ENCODE measurements around the gene PDE1C. TPM values are rescaled to one million over a fixed set of nuclear protein-coding genes. Genes with fewer than 3 reads are reported as not detected.
"Not testable (repeated sequence)": the region's sequence is repeated elsewhere in the genome, so short reads cannot be mapped to it uniquely, and the experiment has no call there.

Gene PDE1C
- total and polyA plus RNA-seq, 2 of the 4 experiments (the other 2 are of a cell fraction), result 14.2 to 61.5 TPM

- DNase-seq; H3K56ac ChIP-seq (ENCODE audit: extremely low read depth, insufficient read depth, low read length); H3K27ac ChIP-seq (ENCODE audit: insufficient read depth, low read length); H2AK5ac ChIP-seq (ENCODE audit: low read depth, low read length); intact Hi-C loops (cut with micrococcal nuclease); H3K36me3 ChIP-seq (ENCODE audit: control insufficient read depth, insufficient read depth, low read length); dilution Hi-C loops (cut with HindIII; ENCODE audit: low sequenced_read_pairs, unreplicated experiment); POLR2A ChIA-PET (ENCODE audit: unreplicated experiment); H3K9ac ChIP-seq (ENCODE audit: low read depth, low read length); H4K20me1 ChIP-seq (ENCODE audit: insufficient read depth, low read length); H3K4me1 ChIP-seq (ENCODE audit: control insufficient read depth, insufficient read depth, low read length); H3K27me3 ChIP-seq (ENCODE audit: control insufficient read depth, insufficient read depth, low read length); BruUV-seq (replicated peaks); H2BK120ac ChIP-seq (ENCODE audit: low read depth, low read length); in situ Hi-C loops (cut with MboI; ENCODE audit: low sequenced_read_pairs); H3K23ac ChIP-seq (ENCODE audit: low read depth, low read length); H3K4ac ChIP-seq (ENCODE audit: low read depth, low read length); H3K4me3 ChIP-seq (ENCODE audit: insufficient read depth, low read depth, low read length); H4K91ac ChIP-seq (ENCODE audit: insufficient read depth, low read depth, low read length); H3K14ac ChIP-seq (replicated peaks; ENCODE audit: low read depth, low read length); H3K79me1 ChIP-seq (ENCODE audit: low read depth in 1 of 2, low read length in 2 of 2); H3K4me2 ChIP-seq (ENCODE audit: low read depth, low read length); H3K18ac ChIP-seq (ENCODE audit: low read depth, low read length); H2AK9ac ChIP-seq (replicated peaks; ENCODE audit: low read depth, low read length, poor library complexity); H3K9me1 ChIP-seq (ENCODE audit: insufficient read depth, low read length); H2BK5ac ChIP-seq (ENCODE audit: low read depth, low read length, poor library complexity, severe bottlenecking); H2AFZ ChIP-seq (replicated peaks; ENCODE audit: low read length, poor library complexity); H3K9me3 ChIP-seq (ENCODE audit: control insufficient read depth, insufficient read depth, low read length); H2BK20ac ChIP-seq (ENCODE audit: low read depth, low read length): not testable (repeated sequence)
- no CpG with 5 or more reads among the region's 5 CpGs for WGBS, 2 experiments (ENCODE audit: extremely low coverage in 2 of 2, insufficient read length in 1 of 2)
- peak; percentile 27 for ATAC-seq (ENCODE audit: low read depth)
- CTCF ChIA-PET, result interaction anchor here (0.6 to 0.7 kb wide), 2 partner anchors 18 to 37 kb away, joined by 3 read pairs; no protein-coding TSS in a partner anchor
- Histone ChIP-seq H2BK15ac (ENCODE audit: low read depth, low read length) (0 out of 3 replicates have a peak overlapping the region, but pooled peaks have one; percentile 7), H4K5ac (ENCODE audit: low read depth, low read length) (peak overlapping the region; percentile 58; the same call in 1 of the 2 replicates), H4K8ac (ENCODE audit: low read depth in 2 of 2, low read length in 2 of 2) (peak overlapping the region in 1 of 2 experiments; percentile 4; a peak in 1 of 4 replicates)
Observed at GRCh38 chr7:32076802-32077201, 6.6 kb upstream of the PDE1C start.

Data from IMR-90 (cell line).